Liver (tissue), 3 donors: ENCODE measurements around the gene TOR1AIP2.

Experiments
- FOXA1 ChIP-seq: IDR thresholded peaks from 2 replicates; pipeline ENCODE4 v1.6.1; 2016; ENCODE audit warnings: antibody characterized with exemption
- GABPA ChIP-seq, 2 donors: IDR thresholded peaks in 1 of 2; conservative IDR thresholded peaks in 1 of 2; 2 replicates each; pipeline ENCODE4 v1.6.1; 2016; ENCODE audit warnings: antibody characterized with exemption in 2 of 2, mild to moderate bottlenecking in 1 of 2, moderate library complexity in 1 of 2
- RAD21 ChIP-seq, 2 donors: IDR thresholded peaks; 2 replicates each; pipeline ENCODE4 v1.6.1; 2016; ENCODE audit warnings: antibody characterized with exemption in 2 of 2, mild to moderate bottlenecking in 2 of 2
- SP1 ChIP-seq: IDR thresholded peaks from 2 replicates; pipeline ENCODE4 v1.6.1; 2018; ENCODE audit warnings: antibody characterized with exemption, mild to moderate bottlenecking
- TAF1 ChIP-seq: conservative IDR thresholded peaks from 2 replicates; pipeline ENCODE4 v1.6.1; 2016; ENCODE audit warnings: antibody characterized with exemption, mild to moderate bottlenecking
- YY1 ChIP-seq: IDR thresholded peaks from 2 replicates; pipeline ENCODE4 v1.6.1; 2016; ENCODE audit warnings: antibody characterized with exemption, mild to moderate bottlenecking
- TF ChIP-seq, protein P1 (sequence below): fragments of 150-350 bp; IDR thresholded peaks from 2 replicates; pipeline ENCODE4 v1.5.1; 2017; ENCODE audit warnings: improper control_type of control experiment, low read depth, low read length; ENCODE audit not compliant: missing input control
- donor health status: healthy.
- donor health status: healthy.

GRCh38 chr1:179810367-179810715 is 67.3 kb downstream of the TOR1AIP2 start:
- TF ChIP-seq, protein P1, sequence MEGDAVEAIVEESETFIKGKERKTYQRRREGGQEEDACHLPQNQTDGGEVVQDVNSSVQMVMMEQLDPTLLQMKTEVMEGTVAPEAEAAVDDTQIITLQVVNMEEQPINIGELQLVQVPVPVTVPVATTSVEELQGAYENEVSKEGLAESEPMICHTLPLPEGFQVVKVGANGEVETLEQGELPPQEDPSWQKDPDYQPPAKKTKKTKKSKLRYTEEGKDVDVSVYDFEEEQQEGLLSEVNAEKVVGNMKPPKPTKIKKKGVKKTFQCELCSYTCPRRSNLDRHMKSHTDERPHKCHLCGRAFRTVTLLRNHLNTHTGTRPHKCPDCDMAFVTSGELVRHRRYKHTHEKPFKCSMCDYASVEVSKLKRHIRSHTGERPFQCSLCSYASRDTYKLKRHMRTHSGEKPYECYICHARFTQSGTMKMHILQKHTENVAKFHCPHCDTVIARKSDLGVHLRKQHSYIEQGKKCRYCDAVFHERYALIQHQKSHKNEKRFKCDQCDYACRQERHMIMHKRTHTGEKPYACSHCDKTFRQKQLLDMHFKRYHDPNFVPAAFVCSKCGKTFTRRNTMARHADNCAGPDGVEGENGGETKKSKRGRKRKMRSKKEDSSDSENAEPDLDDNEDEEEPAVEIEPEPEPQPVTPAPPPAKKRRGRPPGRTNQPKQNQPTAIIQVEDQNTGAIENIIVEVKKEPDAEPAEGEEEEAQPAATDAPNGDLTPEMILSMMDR, result no peak
- no peak for TF ChIP-seq YY1
- TF ChIP-seq TAF1, result no peak
- TF ChIP-seq GABPA (IDR thresholded peaks at IDR 0.05 in 1 of 2, conservative IDR thresholded peaks at IDR 0.05 in 1 of 2), result no peak
- no peak for TF ChIP-seq RAD21 (IDR thresholded peaks at IDR 0.05)
- no peak for TF ChIP-seq SP1
- TF ChIP-seq FOXA1, result no peak
